HepG2 (cell line): ENCODE measurements around the gene AMIGO1.

Source experiments
- CTCF ChIP-seq: sonication (generic); formaldehyde crosslinking; IDR thresholded peaks from 2 replicates; pipeline ENCODE4 v1.5.0; 2020; ENCODE audit warnings: mild to moderate bottlenecking, missing genetic modification reagents, moderate library complexity
- EP300 ChIP-seq, 3 experiments: sonication (generic) in 1 of 3; formaldehyde crosslinking in 1 of 3; IDR thresholded peaks; 2 replicates each; pipeline versions ENCODE4 v1.5.1 to v1.6.1; 2011 to 2020; ENCODE audit warnings: low read depth in 2 of 3, low read length in 2 of 3, borderline replicate concordance in 1 of 3, improper control_type of control experiment in 1 of 3, mild to moderate bottlenecking in 1 of 3, missing genetic modification reagents in 1 of 3, moderate library complexity in 1 of 3
- FOXM1 ChIP-seq: sonication (generic); formaldehyde crosslinking; IDR thresholded peaks from 2 replicates; pipeline ENCODE4 v1.5.0; 2020; ENCODE audit warnings: missing genetic modification reagents
- POLR2A ChIP-seq, 2 experiments: IDR thresholded peaks; 2 replicates each; pipeline ENCODE4 v1.6.1; 2011; ENCODE audit warnings: low read depth in 2 of 2, low read length in 2 of 2, mild to moderate bottlenecking in 1 of 2, moderate library complexity in 1 of 2; ENCODE audit not compliant: insufficient read depth in 1 of 2
- TBP ChIP-seq: sonication (generic); formaldehyde crosslinking; IDR thresholded peaks from 2 replicates; pipeline ENCODE4 v1.5.0; 2020; ENCODE audit warnings: missing genetic modification reagents
- ZNF446 ChIP-seq: sonication (generic); formaldehyde crosslinking; IDR thresholded peaks from 2 replicates; pipeline ENCODE4 v1.5.0; 2020; ENCODE audit warnings: mild to moderate bottlenecking, missing genetic modification reagents

GRCh38 chr1:109522026-109522425, 12.5 kb upstream of the AMIGO1 start:
- no peak for TF ChIP-seq CTCF (CRISPR knock-in tag)
- TF ChIP-seq POLR2A (IDR thresholded peaks at IDR 0.05; ENCODE audit: insufficient read depth in 1 of 2, low read depth in 2 of 2, low read length in 2 of 2), result no peak
- TF ChIP-seq ZNF446 (CRISPR knock-in tag), result no peak
- TF ChIP-seq TBP (CRISPR knock-in tag), result no peak
- TF ChIP-seq FOXM1, result no peak
- TF ChIP-seq EP300 (IDR thresholded peaks at IDR 0.05; ENCODE audit: low read depth in 2 of 2, low read length in 2 of 2), result no peak
- TF ChIP-seq EP300 (CRISPR knock-in tag; IDR thresholded peaks at IDR 0.05; ENCODE audit: borderline replicate concordance), result no peak
